GM12874 (cell line): ENCODE results near the gene EDA.

Experiments used
- TF ChIP-seq, protein P1 (sequence below): IDR thresholded peaks from 2 replicates; pipeline ENCODE4 v1.5.1; 2011; ENCODE audit warnings: low read depth, mild to moderate bottlenecking, control low read depth, low read length, moderate library complexity; ENCODE audit not compliant: insufficient read depth

Gene EDA

DNA sequence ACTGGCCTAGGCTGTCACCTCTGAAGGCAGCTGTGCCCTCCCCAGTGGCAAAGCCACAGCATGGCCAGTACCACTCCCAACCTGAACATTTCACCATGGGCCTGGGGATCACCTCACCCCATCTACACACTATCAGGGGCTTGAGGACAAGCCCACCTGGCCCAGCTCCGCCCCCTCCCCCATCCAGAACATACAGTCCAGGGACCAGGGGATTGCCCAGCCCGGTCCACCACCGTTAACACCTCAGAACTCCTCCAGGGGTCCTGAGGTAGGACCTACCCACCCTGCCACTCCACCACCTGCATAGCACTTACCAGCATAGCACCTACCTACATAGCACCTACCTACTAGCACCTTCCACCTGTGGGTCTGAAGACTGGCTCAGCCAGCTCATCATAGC is 179.8 kb downstream of the EDA start:
- TF ChIP-seq, protein P1, sequence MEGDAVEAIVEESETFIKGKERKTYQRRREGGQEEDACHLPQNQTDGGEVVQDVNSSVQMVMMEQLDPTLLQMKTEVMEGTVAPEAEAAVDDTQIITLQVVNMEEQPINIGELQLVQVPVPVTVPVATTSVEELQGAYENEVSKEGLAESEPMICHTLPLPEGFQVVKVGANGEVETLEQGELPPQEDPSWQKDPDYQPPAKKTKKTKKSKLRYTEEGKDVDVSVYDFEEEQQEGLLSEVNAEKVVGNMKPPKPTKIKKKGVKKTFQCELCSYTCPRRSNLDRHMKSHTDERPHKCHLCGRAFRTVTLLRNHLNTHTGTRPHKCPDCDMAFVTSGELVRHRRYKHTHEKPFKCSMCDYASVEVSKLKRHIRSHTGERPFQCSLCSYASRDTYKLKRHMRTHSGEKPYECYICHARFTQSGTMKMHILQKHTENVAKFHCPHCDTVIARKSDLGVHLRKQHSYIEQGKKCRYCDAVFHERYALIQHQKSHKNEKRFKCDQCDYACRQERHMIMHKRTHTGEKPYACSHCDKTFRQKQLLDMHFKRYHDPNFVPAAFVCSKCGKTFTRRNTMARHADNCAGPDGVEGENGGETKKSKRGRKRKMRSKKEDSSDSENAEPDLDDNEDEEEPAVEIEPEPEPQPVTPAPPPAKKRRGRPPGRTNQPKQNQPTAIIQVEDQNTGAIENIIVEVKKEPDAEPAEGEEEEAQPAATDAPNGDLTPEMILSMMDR: no peak

DNA sequence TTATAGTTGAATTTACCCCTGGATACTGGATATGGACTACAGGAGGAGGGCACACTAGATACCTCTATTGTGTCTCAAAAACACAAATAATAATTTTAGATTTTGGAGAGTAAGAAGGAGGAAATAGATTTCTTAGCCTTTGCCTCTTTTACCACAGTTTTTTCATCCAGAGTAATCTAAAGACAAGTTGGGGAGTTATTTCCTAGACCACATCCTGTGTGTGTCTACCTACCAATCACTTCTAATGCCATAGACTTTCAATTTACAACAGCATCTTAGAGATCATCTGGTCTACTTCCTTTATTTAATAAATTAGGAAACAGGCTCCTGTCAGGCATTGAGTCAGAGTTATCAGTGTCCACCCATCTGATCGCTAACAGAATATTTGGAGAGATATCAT is 191.5 kb downstream of the EDA start:
- TF ChIP-seq, protein P1: no peak

DNA sequence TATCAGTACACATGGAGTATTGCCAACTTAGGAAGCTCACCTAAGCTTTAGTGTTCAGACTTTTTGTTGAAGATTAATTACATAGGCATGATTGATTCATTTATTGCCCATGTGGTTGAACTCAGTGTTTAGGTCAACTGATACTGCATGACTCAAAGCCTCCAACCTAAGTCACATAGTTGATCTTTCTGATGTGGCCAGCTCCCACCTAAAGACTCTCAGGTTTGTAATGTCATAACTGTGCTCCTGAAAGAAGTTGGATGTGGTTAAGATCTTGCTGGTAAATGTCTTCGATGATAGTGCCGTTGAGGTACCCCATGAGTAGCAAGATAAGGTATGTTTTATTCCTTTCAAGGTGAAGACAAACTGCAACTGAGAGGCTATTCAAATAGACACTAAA is 192.5 kb downstream of the EDA start:
- TF ChIP-seq, protein P1: no peak

DNA sequence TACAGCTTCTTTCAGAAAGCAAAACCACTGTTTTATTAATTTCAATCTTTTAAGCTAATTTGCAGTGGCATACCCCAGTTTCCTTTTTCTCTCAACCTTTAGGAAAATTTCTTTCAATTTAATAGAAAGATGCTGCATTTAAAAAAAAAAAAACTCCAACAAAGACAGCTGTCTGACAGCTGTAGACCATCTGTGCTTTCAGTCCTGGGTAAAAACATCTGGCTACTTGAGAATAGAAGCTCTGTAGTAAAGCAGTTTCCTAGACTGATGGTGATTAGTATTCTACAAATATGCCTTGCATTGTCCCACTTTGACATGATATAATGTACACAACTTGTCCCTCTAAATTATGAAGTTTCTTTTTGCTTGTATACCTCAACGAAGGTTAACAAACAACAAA is 197.8 kb downstream of the EDA start:
- TF ChIP-seq, protein P1: no peak

DNA sequence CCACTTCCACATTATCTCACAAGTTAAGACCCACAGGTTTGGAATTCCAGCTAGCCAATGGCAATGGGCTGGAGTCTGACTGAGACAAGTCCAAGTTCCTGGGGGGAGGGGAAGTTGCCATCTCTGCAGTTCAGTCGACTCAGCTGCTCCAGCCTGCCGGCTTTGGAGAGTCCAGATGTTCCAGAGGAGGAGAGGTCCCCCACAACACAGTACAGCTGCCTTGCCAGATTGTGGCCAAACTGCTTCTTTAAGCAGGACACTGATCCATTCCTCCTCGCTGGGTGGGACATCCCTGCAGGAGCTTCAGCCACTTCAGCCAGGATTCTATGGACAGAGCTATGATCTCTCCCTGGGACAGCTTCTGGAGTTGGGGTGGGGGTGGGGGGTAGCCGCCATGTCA is 199.2 kb downstream of the EDA start:
- TF ChIP-seq, protein P1: no peak

DNA sequence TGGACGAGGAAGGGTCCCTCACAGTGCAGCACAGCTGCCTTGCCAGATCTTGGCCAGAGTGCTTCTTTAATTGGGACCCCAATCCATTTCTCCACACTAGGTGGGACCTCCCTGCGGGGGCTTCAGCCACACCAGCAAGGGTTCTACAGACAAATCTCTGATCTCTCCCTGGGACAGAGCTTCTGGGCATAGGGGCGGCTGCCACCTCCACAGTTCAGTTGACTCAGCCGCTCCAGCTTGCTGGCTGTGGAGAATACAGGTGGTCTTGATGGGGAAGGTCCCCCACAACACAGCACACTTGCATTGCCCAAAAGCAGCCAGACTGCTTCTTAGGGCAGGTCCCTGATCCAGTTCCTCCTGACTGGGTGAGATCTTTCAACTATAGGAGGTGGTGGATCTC is 199.6 kb downstream of the EDA start:
- TF ChIP-seq, protein P1: no peak

DNA sequence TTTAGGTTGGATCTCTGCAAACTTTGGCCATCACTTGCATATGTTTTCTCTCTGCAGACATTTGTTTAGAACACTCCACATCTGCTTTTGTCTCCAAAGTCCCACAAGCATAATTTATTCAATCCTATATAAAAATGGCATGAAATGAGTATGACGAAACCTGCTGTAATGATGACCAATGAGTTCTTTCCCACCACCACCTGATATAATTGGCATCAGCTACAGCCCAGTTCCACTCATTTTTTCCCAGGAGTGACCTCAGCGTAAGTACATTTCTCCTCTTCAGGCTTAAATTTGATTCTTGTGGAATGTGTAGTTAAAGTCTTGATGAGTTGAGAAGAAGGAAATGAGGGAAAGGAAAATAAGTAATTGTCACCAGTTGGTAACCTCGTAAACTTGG is 228.7 kb downstream of the EDA start:
- TF ChIP-seq, protein P1: no peak

DNA sequence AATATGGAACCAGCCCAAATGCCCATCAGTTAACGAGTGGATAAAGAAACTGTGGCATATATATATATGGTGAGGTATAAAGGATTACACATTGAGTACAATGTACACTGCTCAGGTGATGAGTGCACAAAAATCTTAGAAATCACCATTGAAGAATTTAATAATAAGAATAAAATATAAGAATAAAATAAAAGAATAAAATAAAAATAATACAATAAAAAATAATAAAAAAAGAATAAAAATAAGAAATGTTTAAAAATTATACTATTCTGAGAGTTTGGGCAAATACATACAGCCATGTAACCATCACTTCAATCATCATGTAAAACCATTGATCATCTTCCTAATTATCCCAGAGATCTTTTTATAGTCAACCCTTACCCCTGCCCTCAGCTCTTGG is 260.3 kb downstream of the EDA start:
- TF ChIP-seq, protein P1: no peak
